IMR-90 (cell line): ENCODE results near the gene MAG.

Source experiments
- BHLHE40 ChIP-seq: fragments of 150-350 bp; IDR thresholded peaks from 2 replicates; pipeline ENCODE4 v1.6.1; 2016; ENCODE audit warnings: mild to moderate bottlenecking, low read depth, low read length
- MAZ ChIP-seq: IDR thresholded peaks from 2 replicates; pipeline ENCODE4 v1.6.1; 2012; ENCODE audit warnings: low read depth, mild to moderate bottlenecking, low read length, improper control_type of control experiment, moderate library complexity, borderline replicate concordance
- POLR2A ChIP-seq: IDR thresholded peaks from 2 replicates; pipeline ENCODE4 v1.6.1; 2012; ENCODE audit warnings: mild to moderate bottlenecking, low read depth, low read length
- RAD21 ChIP-seq: IDR thresholded peaks from 2 replicates; pipeline ENCODE4 v1.6.1; 2012; ENCODE audit warnings: low read length, improper control_type of control experiment
- TF ChIP-seq, protein P1 (sequence below): conservative IDR thresholded peaks from 2 replicates; pipeline ENCODE4 v1.5.1; 2012; ENCODE audit warnings: mild to moderate bottlenecking, low read depth, low read length, improper control_type of control experiment
- TF ChIP-seq, protein P2 (sequence below): fragments of 150-350 bp; IDR thresholded peaks from 2 replicates; pipeline ENCODE4 v1.6.1; 2016; ENCODE audit warnings: low read depth, mild to moderate bottlenecking, low read length, moderate library complexity, borderline replicate concordance

DNA sequence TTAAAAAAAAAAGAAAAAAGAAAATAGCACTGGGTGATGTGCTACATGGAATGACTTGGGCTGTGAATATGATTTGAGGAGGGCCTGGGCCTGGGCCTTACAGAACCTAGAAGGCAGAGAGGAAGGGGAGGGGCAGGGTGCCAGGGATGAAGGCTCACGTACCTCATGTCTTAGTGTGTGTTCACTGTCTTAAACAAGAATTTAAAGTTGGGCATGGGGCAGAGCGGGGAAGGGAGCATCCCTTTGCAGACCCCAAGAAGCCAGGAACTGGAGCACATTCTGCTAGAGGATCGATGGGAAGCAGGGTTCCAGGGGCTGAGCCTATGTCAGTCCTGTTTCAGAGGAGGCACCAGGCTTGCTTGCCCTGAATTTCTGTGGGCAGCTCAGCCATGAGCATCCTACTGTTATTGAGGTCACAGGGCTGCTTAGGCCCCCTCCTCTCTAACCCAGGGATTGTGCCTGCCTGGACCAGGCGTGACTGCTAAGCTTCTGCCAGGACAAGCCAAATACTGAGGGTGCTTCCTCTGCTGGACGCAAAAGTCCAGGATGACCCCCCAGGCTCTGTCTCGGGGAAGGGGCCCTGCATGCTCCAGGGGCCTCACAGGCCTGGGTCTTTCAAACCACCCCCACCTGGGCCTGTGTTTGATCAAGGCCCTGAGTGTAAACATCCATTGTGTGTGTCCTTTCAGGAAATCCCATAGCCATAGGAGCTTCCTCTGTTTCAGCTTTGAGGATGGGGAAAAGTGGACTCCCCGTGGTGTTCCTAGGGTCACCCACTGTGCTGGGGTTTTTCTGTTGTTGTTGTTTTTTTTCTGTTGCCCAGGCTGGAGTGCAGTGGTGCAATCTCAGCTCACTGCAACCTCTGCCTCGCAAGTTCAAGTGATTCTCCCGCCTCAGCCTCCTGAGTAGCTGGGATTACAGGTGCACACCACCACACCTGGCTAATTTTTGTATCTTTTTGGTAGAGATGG is 38.4 kb upstream of the MAG start:
- TF ChIP-seq, protein P1, sequence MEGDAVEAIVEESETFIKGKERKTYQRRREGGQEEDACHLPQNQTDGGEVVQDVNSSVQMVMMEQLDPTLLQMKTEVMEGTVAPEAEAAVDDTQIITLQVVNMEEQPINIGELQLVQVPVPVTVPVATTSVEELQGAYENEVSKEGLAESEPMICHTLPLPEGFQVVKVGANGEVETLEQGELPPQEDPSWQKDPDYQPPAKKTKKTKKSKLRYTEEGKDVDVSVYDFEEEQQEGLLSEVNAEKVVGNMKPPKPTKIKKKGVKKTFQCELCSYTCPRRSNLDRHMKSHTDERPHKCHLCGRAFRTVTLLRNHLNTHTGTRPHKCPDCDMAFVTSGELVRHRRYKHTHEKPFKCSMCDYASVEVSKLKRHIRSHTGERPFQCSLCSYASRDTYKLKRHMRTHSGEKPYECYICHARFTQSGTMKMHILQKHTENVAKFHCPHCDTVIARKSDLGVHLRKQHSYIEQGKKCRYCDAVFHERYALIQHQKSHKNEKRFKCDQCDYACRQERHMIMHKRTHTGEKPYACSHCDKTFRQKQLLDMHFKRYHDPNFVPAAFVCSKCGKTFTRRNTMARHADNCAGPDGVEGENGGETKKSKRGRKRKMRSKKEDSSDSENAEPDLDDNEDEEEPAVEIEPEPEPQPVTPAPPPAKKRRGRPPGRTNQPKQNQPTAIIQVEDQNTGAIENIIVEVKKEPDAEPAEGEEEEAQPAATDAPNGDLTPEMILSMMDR: no peak
- no peak for TF ChIP-seq RAD21
- TF ChIP-seq BHLHE40: no peak
- TF ChIP-seq, protein P2, sequence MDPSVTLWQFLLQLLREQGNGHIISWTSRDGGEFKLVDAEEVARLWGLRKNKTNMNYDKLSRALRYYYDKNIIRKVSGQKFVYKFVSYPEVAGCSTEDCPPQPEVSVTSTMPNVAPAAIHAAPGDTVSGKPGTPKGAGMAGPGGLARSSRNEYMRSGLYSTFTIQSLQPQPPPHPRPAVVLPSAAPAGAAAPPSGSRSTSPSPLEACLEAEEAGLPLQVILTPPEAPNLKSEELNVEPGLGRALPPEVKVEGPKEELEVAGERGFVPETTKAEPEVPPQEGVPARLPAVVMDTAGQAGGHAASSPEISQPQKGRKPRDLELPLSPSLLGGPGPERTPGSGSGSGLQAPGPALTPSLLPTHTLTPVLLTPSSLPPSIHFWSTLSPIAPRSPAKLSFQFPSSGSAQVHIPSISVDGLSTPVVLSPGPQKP: no peak
- no peak for TF ChIP-seq POLR2A
- no peak for TF ChIP-seq MAZ
